Left lung (tissue), 10 donors: Measurements from ENCODE around the gene TTC33. TPM values are rescaled to one million over a fixed set of nuclear protein-coding genes. Genes with fewer than 3 reads are reported as not detected.

ENCODE experiments used
- ATAC-seq: fragments of 200-7000 bp; cut with Tn5 transposase; one replicate; pipeline ENCODE4 v1.9.1; 2020; ENCODE audit warnings: moderate library complexity
- DNase-seq, 4 donors: peaks; one replicate each; pipeline ENCODE4 v3.0.0-alpha.2; 2013 to 2020
- H3K27ac ChIP-seq, 2 donors: fragments of 200-600 bp; sonication (generic) in 1 of 2; one replicate each; pipeline versions ENCODE4 v1.5.0 to v1.8.0; 2020 to 2021
- H3K27me3 ChIP-seq, 2 donors: fragments of 200-600 bp; sonication (generic) in 1 of 2; one replicate each; pipeline versions ENCODE4 v1.5.0 to v1.8.0; 2020 to 2021
- H3K36me3 ChIP-seq, 2 donors: fragments of 200-600 bp; sonication (generic) in 1 of 2; one replicate each; pipeline versions ENCODE4 v1.5.0 to v1.8.0; 2020 to 2021
- H3K4me1 ChIP-seq, 2 donors: fragments of 200-600 bp; one replicate each; pipeline ENCODE4 v1.8.0; 2021
- H3K4me3 ChIP-seq, 2 donors: fragments of 200-600 bp; sonication (generic) in 1 of 2; one replicate each; pipeline versions ENCODE4 v1.5.0 to v1.8.0; 2020 to 2021; ENCODE audit warnings: mild to moderate bottlenecking in 1 of 2
- H3K9me3 ChIP-seq, 2 donors: fragments of 200-600 bp; sonication (generic) in 1 of 2; one replicate each; pipeline versions ENCODE4 v1.5.0 to v1.8.0; 2020 to 2021
- intact Hi-C, 2 donors: fragments of 100-400 bp; cut with DNase I; formaldehyde crosslinking; loops; one replicate each; pipeline versions ENCODE4 v1.11.2 to v1.14.2; 2022
- polyA plus RNA-seq, 6 donors: library from polyadenylated mRNA; unstranded; fragments of 120-200 nt; gene quantifications; one replicate each; pipeline ENCODE4 v1.2.1, GENCODE V29; 2013; ENCODE audit not compliant: insufficient read length in 6 of 6
- total RNA-seq, 2 donors: library from RNA; stranded (reverse); fragmentation: NEBNext Ultra II Directional; extraction: Animal tissue kit (Norgen Biotek cat#: 25700); gene quantifications; one replicate each; pipeline ENCODE4 v1.2.1, GENCODE V29; 2021
- TF ChIP-seq, protein P1 (sequence below), 2 donors: fragments of 200-600 bp; sonication (generic) in 1 of 2; IDR thresholded peaks; one replicate each; pipeline versions ENCODE4 v1.5.0 to v1.8.0; 2021; ENCODE audit warnings: antibody characterized with exemption in 2 of 2
- donor health status: DM: no; HTN: yes; CAD: no.
- donor health status: DM: no; HTN: no; CAD: no.

The TTC33 gene
- total and polyA plus RNA-seq, 8 donors, result 11.1 to 41.0 (median 33.0) TPM

DNA sequence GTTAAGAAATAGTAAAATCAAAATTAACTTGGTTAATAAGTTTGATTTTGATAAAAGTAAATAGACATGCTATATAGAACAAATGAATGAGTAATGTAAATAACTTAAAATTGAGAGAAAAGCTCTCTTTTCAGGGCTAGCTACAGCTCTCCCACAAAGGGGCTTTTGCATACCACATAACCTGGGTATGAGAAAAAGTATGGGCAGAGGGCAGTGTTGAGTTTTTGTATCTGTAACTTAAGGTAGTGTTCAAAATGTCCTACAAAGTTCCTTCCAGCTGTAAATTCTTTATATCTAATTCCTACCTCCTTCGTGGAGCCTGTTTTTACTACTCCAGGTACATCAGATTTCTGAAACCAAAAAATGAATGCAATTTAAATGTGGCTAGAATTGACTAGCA lies 18.9 kb upstream of the TTC33 start:
- Histone ChIP-seq H3K27me3 (no peaks in the 10 kb centered on the region), H3K4me3 (no peak overlapping the region), H3K36me3 (peaks cover 3 to 57% of the 10 kb centered on the region in 2 donors), H3K9me3 (no peaks in the 10 kb centered on the region), H3K4me1 (peaks cover 0 to 17% of the 10 kb centered on the region in 2 donors), H3K27ac (no peak overlapping the region)
- intact Hi-C loops, result no loop called here
- TF ChIP-seq, protein P1, sequence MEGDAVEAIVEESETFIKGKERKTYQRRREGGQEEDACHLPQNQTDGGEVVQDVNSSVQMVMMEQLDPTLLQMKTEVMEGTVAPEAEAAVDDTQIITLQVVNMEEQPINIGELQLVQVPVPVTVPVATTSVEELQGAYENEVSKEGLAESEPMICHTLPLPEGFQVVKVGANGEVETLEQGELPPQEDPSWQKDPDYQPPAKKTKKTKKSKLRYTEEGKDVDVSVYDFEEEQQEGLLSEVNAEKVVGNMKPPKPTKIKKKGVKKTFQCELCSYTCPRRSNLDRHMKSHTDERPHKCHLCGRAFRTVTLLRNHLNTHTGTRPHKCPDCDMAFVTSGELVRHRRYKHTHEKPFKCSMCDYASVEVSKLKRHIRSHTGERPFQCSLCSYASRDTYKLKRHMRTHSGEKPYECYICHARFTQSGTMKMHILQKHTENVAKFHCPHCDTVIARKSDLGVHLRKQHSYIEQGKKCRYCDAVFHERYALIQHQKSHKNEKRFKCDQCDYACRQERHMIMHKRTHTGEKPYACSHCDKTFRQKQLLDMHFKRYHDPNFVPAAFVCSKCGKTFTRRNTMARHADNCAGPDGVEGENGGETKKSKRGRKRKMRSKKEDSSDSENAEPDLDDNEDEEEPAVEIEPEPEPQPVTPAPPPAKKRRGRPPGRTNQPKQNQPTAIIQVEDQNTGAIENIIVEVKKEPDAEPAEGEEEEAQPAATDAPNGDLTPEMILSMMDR (IDR thresholded peaks at IDR 0.05), result no peak
- no peak for ATAC-seq
- DNase-seq, result no peak

DNA sequence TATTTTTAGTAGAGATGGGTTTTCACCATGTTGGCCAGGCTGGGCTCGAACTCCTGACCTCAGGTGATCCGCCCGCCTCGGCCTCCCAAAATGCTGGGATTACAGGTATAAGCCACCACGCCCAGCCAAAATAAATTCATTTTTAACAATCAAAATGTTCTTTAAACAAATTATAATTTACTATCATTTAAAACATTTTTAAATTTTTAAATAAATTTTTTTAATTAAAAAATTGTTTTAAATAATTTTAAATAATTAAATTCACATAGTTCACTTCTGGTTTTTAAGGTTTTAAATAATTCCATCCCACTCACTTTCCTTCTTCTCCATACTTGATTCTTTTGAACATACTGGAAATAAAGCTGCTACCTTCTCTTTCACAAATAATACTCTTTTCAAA lies 15.0 kb upstream of the TTC33 start:
- Histone ChIP-seq H3K9me3 (no peaks in the 10 kb centered on the region), H3K4me1 (peaks cover 0 to 3% of the 10 kb centered on the region in 2 donors), H3K27me3 (no peaks in the 10 kb centered on the region), H3K4me3 (no peak overlapping the region), H3K36me3 (peaks cover 0 to 65% of the 10 kb centered on the region in 2 donors), H3K27ac (no peak overlapping the region)
- intact Hi-C loops, result no loop called here
- DNase-seq (no peak), ATAC-seq (no peak)
- TF ChIP-seq, protein P1 (IDR thresholded peaks at IDR 0.05), result no peak

DNA sequence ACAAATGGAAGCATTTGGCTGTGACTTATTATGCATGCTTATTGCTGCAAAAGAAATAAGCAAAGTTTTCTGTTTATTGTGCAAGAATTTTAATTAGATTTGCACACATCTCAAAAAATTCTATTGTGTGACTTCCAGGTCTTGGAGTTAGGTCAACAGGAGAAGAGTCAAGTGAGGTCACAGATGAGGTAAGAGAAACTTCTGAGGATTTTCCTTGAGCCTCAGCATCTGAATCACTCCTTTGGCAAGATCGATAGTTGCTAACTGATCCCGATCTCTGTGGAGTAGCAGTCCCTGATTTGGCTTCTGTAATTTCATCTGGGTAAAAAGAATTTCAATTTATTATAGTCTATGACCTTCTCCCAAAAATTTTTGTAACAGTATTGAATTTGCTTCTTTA lies 6.9 kb upstream of the TTC33 start:
- DNase-seq, result no peak
- Histone ChIP-seq H3K36me3 (peaks cover 0 to 80% of the 10 kb centered on the region in 2 donors), H3K9me3 (no peaks in the 10 kb centered on the region), H3K4me3 (no peak overlapping the region), H3K4me1 (no peaks in the 10 kb centered on the region), H3K27ac (no peak overlapping the region), H3K27me3 (no peaks in the 10 kb centered on the region)
- ATAC-seq, result no peak
- TF ChIP-seq, protein P1 (IDR thresholded peaks at IDR 0.05), result no peak
- intact Hi-C loops, result no loop called here

DNA sequence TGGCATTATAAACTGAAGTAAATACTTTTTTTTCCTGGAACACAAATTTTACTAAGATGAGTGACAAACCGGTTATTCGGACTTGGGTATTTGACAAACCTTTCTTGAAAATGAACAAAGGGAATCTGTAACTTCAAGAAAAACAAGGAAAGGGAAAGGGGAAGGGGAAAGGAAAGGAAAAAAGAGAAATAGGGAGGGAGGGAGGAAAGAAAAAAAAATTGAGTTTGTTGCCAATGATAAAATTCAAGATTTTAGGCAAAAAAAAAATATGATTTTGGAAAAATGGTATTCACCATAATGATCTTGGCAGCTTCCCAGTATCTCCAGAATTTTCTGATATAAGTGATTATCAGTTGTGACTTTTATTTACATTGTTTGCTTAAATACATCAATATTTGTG lies 1.6 kb upstream of the TTC33 start:
- peaks cover 4 to 16% of the 10 kb centered on the region in 2 donors for H3K4me1 ChIP-seq
- ATAC-seq (no peak), DNase-seq (no peak)
- TF ChIP-seq, protein P1 (IDR thresholded peaks at IDR 0.05), result no peak
- intact Hi-C loops, result no loop called here
- H3K27ac ChIP-seq, result no peak overlapping the region
- H3K27me3 ChIP-seq, result no peaks in the 10 kb centered on the region
- peaks cover 0 to 27% of the 10 kb centered on the region in 2 donors for H3K36me3 ChIP-seq
- H3K4me3 ChIP-seq, result no peak overlapping the region
- H3K9me3 ChIP-seq, result no peaks in the 10 kb centered on the region

DNA sequence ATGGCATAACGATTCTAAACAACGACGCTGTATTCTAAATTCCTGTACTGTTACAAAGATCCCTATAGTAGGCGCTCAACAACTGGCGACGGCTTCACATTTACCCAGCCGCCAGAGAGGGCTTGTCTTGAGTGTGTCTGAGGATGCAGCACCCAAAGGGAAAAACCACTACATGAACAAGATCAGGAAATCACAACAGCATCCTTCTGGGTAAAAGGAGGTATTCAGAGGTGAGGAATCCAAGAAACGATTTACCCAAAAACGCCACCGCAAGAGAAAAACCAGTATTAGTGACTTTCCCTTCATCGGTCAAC lies 711 bp downstream of the TTC33 start:
- Histone ChIP-seq H3K4me1 (peaks cover 4 to 16% of the 10 kb centered on the region in 2 donors), H3K27me3 (no peaks in the 10 kb centered on the region), H3K36me3 (peaks cover 0 to 12% of the 10 kb centered on the region in 2 donors), H3K27ac (peak overlapping the region; percentile 89 to 93), H3K9me3 (no peaks in the 10 kb centered on the region), H3K4me3 (peak overlapping the region; percentile 73 to 89)
- intact Hi-C loops, result no loop called here
- peak; percentile 91 for ATAC-seq
- DNase-seq, result peak; percentile 61 to 87 (median 75)
- TF ChIP-seq, protein P1 (IDR thresholded peaks at IDR 0.05), result peak; percentile 24 to 53
